ENCODE measurements around the gene BBS5. TPM values are rescaled to one million over a fixed set of nuclear protein-coding genes. Genes with fewer than 3 reads are reported as not detected.
"Not testable (repeated sequence)": the region's sequence is repeated elsewhere in the genome, so short reads cannot be mapped to it uniquely, and the experiment has no call there.

BBS5 gene
- 1 to 10 TPM; 3.9 to 5.3 (median 4.3) TPM for total RNA-seq

DNA sequence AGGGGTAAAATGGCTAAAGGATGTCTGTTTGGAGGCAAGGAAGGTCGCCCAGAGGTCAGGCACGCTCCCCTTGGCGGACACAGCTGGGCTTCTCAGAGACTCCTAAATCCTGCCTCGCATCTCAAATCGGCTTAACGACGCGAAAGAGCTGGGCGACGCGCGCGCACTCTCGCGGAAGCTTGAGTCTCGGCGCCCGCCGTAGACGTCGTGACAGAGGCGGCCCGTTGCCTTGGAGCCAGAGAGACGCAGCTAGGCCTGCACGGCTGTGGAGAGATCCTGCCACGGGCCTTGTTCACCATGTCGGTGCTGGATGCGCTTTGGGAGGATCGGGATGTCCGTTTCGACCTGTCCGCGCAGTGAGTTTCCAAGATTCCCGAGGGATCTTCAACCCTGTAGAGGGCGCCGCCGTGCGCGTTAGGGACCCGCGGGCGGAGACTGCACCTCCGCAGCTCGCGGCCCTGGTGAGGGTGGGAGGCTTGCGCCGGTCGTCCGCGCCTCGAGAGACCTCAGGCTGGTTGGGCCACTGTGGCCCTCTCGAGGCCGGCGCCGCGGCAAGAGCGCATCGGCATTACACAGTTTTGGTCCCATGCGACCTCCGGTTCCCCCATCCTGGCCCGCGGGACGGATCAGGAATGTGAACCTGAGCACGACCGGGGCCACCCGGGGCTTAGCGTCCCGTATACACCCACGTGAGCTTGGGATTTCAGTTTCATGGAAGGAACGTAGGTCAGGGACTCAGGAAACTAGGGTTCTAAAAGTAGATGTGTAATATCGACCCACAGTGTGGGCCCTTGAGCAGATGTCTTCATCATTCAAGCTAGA is at the start of gene BBS5:
BBS5 (plus strand) TSS at position 238 of the 822 bp plus-strand sequence; CDS start at position 298, 60 bp downstream.
- H3K4me3 Mint-ChIP-seq = peak within 1 kb of the TSS; percentile 89
- no peaks in the 10 kb centered on the region for H3K9me3 Mint-ChIP-seq
- DNase-seq = peak; percentile 56
- peaks cover 8% of the 10 kb centered on the region for H3K36me3 Mint-ChIP-seq (ENCODE audit: insufficient read depth)
- ATAC-seq = peak; percentile 96 to 98
- H3K4me1 Mint-ChIP-seq (ENCODE audit: low read depth) = peaks cover 6% of the 10 kb centered on the region
- H3K27me3 Mint-ChIP-seq (ENCODE audit: low read depth) = no peaks in the 10 kb centered on the region

DNA sequence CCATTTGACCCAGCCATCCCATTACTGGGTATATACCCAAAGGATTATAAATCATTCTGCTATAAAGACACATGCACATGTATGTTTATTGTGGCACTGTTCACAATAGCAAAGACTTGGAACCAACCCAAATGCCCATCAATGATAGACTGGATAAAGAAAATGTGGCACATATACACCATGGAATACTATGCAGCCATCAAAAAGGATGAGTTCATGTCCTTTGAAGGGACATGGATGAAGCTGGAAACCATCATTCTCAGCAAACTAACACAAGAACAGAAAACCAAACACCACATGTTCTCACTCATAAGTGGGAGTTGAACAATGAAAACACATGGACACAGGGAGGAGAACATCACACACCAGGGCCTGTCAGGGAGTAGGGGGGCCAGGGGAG is 47.5 kb upstream of the BBS5 start:
- H3K4me3 Mint-ChIP-seq; ATAC-seq; DNase-seq; H3K4me1 Mint-ChIP-seq (ENCODE audit: low read depth); H3K9me3 Mint-ChIP-seq; H3K36me3 Mint-ChIP-seq (ENCODE audit: insufficient read depth): not testable (repeated sequence)
- peaks cover 24% of the 10 kb centered on the region for H3K27me3 Mint-ChIP-seq (ENCODE audit: low read depth)

DNA sequence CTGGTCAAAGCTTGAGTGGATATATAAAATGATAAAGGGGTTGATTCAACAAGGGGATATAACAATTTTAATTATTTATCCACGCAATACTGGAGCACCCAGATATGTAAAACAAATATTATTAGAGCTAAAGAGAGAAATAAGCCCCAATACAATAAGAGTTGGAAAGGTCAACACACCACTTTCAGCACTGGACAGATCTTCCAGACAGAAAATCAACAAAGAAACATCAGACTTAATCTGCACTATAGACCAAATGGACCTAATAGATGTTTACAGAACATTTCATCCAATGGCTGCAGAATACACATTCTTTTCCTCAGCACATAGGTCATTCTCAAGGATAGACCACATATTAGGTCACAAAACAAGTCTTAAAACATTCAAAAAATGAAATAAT is 45.1 kb upstream of the BBS5 start:
- peaks cover 28% of the 10 kb centered on the region for H3K27me3 Mint-ChIP-seq (ENCODE audit: low read depth)
- not testable (repeated sequence) for DNase-seq; H3K4me3 Mint-ChIP-seq; ATAC-seq; H3K4me1 Mint-ChIP-seq (ENCODE audit: low read depth); H3K36me3 Mint-ChIP-seq (ENCODE audit: insufficient read depth); H3K9me3 Mint-ChIP-seq

DNA sequence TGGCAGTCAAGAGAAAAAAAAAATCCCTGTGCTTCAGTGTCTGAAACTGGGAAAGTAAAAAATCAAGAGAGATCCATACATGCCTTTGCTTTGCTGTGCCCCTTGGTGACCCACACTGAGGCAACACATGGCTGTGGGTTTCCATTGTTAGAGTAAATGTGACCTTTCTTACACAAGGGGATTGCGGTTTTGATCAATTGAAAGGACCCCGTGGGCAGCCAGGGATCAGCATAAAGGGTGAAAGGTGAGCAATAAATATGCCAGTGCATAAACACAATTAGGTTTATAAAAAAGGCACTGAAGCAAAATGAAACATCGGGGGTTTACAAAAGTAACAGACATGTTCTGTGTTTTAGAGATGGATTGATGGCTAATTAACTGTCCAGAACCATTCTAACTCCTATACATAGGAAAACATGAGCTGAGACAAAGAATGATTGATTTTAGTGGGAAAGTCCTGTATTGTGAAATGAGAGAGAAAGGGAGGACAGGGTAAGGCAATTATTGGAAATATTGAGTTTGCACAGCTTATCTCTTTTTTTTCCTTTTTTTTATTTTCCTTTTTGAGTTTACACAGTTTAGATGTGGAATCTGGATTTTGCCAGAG is 40.7 kb upstream of the BBS5 start:
- DNase-seq (no peak), ATAC-seq (no peak)
- Mint-ChIP-seq H3K4me3 (no peak overlapping the region), H3K4me1 (ENCODE audit: low read depth) (no peaks in the 10 kb centered on the region), H3K27me3 (ENCODE audit: low read depth) (peaks cover 24% of the 10 kb centered on the region), H3K36me3 (ENCODE audit: insufficient read depth) (no peaks in the 10 kb centered on the region), H3K9me3 (no peaks in the 10 kb centered on the region)

DNA sequence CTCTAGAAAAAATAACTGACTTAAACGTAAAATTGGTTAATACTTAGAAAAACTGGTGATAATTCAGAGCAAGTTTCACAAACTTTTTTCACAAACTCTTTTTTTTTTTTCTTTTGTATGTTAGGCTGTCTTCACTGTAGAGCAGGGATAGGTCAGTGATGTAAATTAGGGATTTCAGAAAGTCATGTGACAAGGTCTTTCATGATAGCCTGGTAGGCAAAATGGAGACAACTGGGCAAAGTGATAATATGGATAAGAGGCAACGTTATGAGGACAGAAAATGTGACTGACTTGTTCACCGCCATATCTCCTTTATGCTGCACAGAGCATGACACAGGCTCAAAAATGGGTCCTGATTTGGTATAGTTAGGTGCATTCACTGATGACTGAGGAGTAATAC is 39.4 kb upstream of the BBS5 start:
- H3K36me3 Mint-ChIP-seq (ENCODE audit: insufficient read depth) = no peaks in the 10 kb centered on the region
- H3K4me3 Mint-ChIP-seq = no peak overlapping the region
- H3K9me3 Mint-ChIP-seq = no peaks in the 10 kb centered on the region
- no peaks in the 10 kb centered on the region for H3K4me1 Mint-ChIP-seq (ENCODE audit: low read depth)
- DNase-seq (no peak), ATAC-seq (no peak)
- H3K27me3 Mint-ChIP-seq (ENCODE audit: low read depth) = peaks cover 21% of the 10 kb centered on the region

DNA sequence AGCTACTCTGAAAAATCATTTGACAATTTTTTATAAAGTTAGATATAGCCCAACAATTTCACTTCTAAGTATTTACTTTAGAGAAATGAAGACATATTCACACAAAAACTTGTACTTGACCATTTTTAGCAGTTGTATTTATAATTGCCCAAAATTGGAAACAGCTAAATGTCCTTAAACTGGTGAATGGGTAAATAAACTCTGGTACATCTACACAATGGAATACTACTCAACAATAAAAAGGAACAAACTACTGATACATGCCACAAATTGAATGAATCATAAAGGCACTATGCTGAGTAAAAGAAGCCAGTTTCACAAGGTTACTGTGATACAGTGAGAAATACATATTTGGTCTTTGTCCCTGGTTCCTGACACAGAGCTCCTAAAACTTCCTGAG is 32.8 kb upstream of the BBS5 start:
- H3K36me3 Mint-ChIP-seq (ENCODE audit: insufficient read depth) = no peaks in the 10 kb centered on the region
- no peak overlapping the region for H3K4me3 Mint-ChIP-seq
- no peaks in the 10 kb centered on the region for H3K4me1 Mint-ChIP-seq (ENCODE audit: low read depth)
- peaks cover 3% of the 10 kb centered on the region for H3K27me3 Mint-ChIP-seq (ENCODE audit: low read depth)
- DNase-seq = no peak
- no peak for ATAC-seq
- H3K9me3 Mint-ChIP-seq = no peaks in the 10 kb centered on the region

DNA sequence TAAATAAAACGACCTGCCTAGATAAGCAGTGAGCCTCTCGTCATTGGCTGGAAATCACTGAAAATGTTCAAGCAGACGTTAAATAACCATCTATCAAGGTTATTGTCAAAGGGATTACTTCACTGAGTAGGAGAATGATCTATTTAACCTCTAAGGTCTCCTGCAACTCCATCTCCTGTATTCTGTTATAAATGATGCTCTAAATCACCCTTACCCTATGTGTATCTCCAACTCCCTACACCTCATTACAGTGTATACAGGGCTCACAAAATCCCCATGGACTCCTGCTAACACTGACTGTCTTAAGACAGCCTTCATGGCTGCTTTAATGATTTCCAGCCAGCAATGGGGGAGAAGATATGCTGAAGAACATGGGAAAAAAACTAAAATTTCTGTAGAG is 31.0 kb upstream of the BBS5 start:
- Mint-ChIP-seq H3K36me3 (ENCODE audit: insufficient read depth) (no peaks in the 10 kb centered on the region), H3K27me3 (ENCODE audit: low read depth) (peaks cover 5% of the 10 kb centered on the region), H3K4me3 (no peak overlapping the region), H3K4me1 (ENCODE audit: low read depth) (no peaks in the 10 kb centered on the region), H3K9me3 (no peaks in the 10 kb centered on the region)
- no peak for DNase-seq
- no peak for ATAC-seq

DNA sequence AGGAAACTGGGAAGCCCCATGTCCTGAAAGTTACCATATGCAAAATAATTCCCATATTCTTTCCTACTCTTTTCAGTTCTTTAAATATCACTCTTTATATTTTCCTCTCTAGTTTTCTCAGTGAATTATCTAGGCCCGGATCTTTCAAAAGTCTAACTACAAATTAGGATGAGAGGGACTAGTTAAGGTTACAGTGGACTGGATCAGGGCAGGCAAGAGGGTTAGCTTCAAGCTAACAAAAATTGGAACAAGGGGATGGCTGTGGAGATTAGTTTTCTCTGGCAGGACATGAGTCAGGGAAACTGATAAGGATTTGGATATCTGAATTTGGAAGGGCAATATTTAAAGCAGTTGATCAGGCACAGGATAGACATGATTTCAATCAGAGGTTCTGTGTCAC is 30.4 kb upstream of the BBS5 start:
- Mint-ChIP-seq H3K4me3 (no peak overlapping the region), H3K36me3 (ENCODE audit: insufficient read depth) (no peaks in the 10 kb centered on the region), H3K4me1 (ENCODE audit: low read depth) (no peaks in the 10 kb centered on the region), H3K27me3 (ENCODE audit: low read depth) (peaks cover 9% of the 10 kb centered on the region), H3K9me3 (no peaks in the 10 kb centered on the region)
- ATAC-seq (no peak), DNase-seq (no peak)

DNA sequence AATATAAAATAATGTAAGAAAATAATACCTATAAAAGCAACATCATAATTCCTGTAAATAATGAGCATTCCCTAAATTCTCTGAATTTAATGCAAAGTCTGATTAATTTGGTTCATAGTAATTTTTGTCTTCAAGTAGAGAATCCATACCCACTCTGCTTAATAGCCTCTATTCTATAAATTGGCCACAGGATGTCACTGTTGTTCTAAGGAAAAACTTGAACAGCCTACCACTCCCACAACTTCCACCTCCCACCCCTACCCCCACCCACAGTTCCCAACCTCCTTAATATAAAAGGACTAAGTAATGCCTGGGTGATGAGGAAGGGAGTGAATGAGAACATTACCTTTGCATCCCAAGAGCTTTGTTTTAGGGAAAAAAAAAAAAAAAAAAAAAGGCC is 27.2 kb upstream of the BBS5 start:
- DNase-seq (no peak), ATAC-seq (no peak)
- Mint-ChIP-seq H3K27me3 (ENCODE audit: low read depth) (peaks cover 9% of the 10 kb centered on the region), H3K36me3 (ENCODE audit: insufficient read depth) (no peaks in the 10 kb centered on the region), H3K9me3 (no peaks in the 10 kb centered on the region), H3K4me1 (ENCODE audit: low read depth) (no peaks in the 10 kb centered on the region), H3K4me3 (no peak overlapping the region)

DNA sequence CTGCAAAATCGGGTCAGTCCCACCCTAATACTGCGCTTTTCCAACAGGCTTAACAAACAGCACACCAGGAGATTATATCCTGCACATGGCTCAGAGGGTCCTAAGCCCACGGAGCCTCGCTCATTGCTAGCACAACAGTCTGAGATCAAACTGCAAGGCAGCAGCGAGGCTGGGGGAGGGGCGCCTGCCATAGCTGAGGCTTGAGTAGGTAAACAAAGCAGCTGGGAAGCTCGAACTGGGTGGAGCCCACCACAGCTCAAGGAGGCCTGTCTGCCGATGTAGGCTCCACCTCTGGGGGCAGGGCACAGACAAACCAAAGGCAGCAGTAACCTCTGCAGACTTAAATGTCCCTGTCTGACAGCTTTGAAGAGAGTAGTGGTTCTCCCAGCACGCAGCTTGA is 26.2 kb upstream of the BBS5 start:
- H3K27me3 Mint-ChIP-seq (ENCODE audit: low read depth); H3K36me3 Mint-ChIP-seq (ENCODE audit: insufficient read depth); DNase-seq; ATAC-seq; H3K4me3 Mint-ChIP-seq; H3K9me3 Mint-ChIP-seq; H3K4me1 Mint-ChIP-seq (ENCODE audit: low read depth): not testable (repeated sequence)

DNA sequence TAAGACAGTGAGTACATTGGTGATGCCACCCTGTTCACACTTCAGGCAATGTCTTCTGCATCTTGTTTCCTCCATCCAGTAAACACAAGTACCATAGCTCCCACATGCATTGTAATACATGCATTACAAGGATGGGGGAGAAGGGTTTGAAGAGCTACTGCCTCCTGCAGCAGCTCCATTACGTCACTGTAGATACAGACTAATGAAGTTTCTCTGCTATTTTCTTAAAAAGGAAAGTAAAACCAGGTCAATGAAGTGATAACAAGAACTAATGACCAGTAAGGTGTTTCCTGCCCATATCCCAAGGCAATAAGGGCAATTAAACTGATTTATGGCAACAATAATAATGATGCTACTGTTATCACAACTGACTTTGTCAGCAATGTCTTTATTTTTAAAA is 18.2 kb upstream of the BBS5 start:
- peaks cover 2% of the 10 kb centered on the region for H3K4me1 Mint-ChIP-seq (ENCODE audit: low read depth)
- no peaks in the 10 kb centered on the region for H3K27me3 Mint-ChIP-seq (ENCODE audit: low read depth)
- no peaks in the 10 kb centered on the region for H3K36me3 Mint-ChIP-seq (ENCODE audit: insufficient read depth)
- ATAC-seq = no peak
- DNase-seq = no peak
- no peaks in the 10 kb centered on the region for H3K9me3 Mint-ChIP-seq
- no peak overlapping the region for H3K4me3 Mint-ChIP-seq

DNA sequence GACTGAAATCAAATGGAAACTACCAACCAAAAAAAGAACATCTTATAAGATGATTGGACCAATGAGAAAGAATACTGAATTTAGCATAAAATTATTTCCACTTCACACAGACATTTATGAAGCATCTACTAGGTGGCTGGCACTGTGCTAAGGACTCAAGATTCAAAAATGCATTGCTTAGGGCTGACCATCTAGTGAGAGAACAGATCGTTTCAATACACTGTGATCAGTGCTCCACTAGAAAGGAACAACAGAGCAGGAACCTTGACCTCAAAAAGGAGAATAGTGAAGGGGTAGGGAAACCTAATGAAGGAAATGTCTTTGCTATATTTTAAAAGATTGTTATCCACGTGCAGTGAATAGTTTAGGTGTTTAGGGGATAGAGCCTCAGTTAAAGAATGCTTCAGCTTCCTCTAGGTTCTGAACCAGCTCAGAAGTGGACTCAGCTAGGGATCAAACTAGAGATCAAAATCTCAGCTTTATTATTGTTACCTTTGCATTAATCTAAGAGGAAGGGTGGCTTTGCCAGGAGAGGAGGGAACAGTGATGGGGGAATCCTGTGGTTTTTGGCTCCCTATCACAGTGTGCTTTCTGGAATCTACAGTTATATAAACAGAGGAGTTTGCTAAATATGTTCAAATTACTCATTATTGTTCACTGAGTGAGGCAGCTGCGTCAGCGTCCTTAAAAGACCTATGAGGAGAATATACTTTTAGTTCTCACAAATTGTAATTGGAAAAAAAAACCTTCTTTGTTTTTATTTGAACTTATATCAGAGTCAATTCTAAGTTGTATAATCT is 16.2 kb upstream of the BBS5 start:
- DNase-seq (no peak), ATAC-seq (no peak)
- H3K27me3 Mint-ChIP-seq (ENCODE audit: low read depth) = no peaks in the 10 kb centered on the region
- no peaks in the 10 kb centered on the region for H3K36me3 Mint-ChIP-seq (ENCODE audit: insufficient read depth)
- H3K9me3 Mint-ChIP-seq = no peaks in the 10 kb centered on the region
- H3K4me1 Mint-ChIP-seq (ENCODE audit: low read depth) = peaks cover 2% of the 10 kb centered on the region
- H3K4me3 Mint-ChIP-seq = no peak overlapping the region

DNA sequence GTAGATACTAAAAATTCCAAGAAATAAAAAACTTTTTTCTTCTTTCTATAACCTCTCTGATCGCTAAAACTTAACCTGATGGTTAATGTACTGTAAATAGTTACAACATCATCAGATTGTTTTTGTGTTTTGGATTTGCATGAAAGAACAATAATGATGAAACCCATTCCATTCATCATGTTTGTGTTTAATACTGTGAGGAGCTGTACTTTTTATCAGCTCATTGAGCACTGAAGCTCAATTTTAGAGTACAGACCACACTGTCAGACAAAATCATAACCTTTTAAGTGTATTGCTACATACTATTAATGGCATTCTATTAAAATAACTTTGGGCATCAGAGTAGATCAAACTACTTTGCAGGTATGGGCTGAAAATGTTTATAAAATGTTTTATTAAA is 14.8 kb upstream of the BBS5 start:
- H3K36me3 Mint-ChIP-seq (ENCODE audit: insufficient read depth) = no peaks in the 10 kb centered on the region
- no peak overlapping the region for H3K4me3 Mint-ChIP-seq
- no peak for DNase-seq
- no peaks in the 10 kb centered on the region for H3K9me3 Mint-ChIP-seq
- no peaks in the 10 kb centered on the region for H3K27me3 Mint-ChIP-seq (ENCODE audit: low read depth)
- no peak for ATAC-seq
- H3K4me1 Mint-ChIP-seq (ENCODE audit: low read depth) = peaks cover 2% of the 10 kb centered on the region

DNA sequence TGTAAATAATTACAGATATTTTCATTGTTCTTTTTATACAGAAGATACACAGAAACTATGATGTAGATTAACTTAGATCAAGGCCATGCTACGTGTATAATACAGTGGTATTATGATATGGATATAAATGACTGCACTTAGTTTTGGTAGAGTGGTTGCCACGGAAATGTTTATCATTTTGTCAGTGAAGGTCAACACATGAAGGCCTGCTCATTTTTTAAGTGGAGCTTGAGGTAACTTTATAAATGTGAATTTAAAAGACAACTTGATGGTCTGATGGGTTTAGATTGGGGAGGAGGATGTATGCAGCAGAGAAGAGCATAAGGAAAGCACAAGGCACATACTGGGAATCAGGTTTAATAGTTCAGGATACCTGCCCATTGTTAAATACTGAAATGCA is 14.4 kb upstream of the BBS5 start:
- ATAC-seq (no peak), DNase-seq (no peak)
- peaks cover 2% of the 10 kb centered on the region for H3K4me1 Mint-ChIP-seq (ENCODE audit: low read depth)
- H3K27me3 Mint-ChIP-seq (ENCODE audit: low read depth) = no peaks in the 10 kb centered on the region
- no peak overlapping the region for H3K4me3 Mint-ChIP-seq
- H3K36me3 Mint-ChIP-seq (ENCODE audit: insufficient read depth) = no peaks in the 10 kb centered on the region
- H3K9me3 Mint-ChIP-seq = no peaks in the 10 kb centered on the region

DNA sequence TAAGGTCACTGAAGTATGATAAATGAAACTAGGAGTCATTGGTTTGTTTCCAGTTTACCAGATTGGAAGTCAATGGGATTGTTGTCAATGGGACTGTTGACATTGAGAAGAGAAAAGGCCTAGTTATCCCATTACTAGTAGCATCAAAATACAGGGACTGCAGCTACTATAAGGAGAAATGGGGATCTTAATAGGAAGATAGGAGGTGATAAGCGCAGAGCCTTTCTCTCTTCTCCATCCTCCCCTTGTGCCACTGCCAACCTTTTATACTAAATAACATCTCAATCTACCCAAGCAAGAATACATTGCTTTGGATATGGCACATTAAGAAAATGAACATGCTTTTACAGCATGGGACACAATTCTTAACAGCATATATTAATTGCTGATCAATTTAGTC is 10.5 kb upstream of the BBS5 start:
- ATAC-seq (no peak), DNase-seq (no peak)
- peaks cover 2% of the 10 kb centered on the region for H3K4me1 Mint-ChIP-seq (ENCODE audit: low read depth)
- H3K4me3 Mint-ChIP-seq = no peak overlapping the region
- H3K36me3 Mint-ChIP-seq (ENCODE audit: insufficient read depth) = no peaks in the 10 kb centered on the region
- H3K9me3 Mint-ChIP-seq = no peaks in the 10 kb centered on the region
- no peaks in the 10 kb centered on the region for H3K27me3 Mint-ChIP-seq (ENCODE audit: low read depth)
